Lung (tissue), 12 donors: ENCODE data around the gene UST. TPM values are rescaled to one million over a fixed set of nuclear protein-coding genes. Genes with fewer than 3 reads are reported as not detected.

Experiments
- ATAC-seq: fragments of 200-7000 bp; cut with Tn5 transposase; one replicate; pipeline ENCODE4 v1.9.1; 2020; ENCODE audit warnings: moderate number of reproducible peaks; ENCODE audit not compliant: insufficient read depth, low FRiP score
- DNase-seq, 3 donors: peaks; one replicate each; pipeline ENCODE4 v3.0.0-alpha.2; 2013 to 2017
- H3K27ac ChIP-seq, 2 donors: one replicate each; pipeline ENCODE4 v1.5.1; 2013; ENCODE audit warnings: mild to moderate bottlenecking in 2 of 2, moderate library complexity in 2 of 2, control low read depth in 1 of 2, inconsistent platforms in 1 of 2, low read depth in 1 of 2, low read length in 1 of 2
- H3K27me3 ChIP-seq, 3 donors: one replicate each; pipeline ENCODE4 v1.5.1; 2013; ENCODE audit warnings: low read length in 2 of 3; ENCODE audit not compliant: control insufficient read depth in 3 of 3, insufficient read depth in 3 of 3
- H3K36me3 ChIP-seq, 4 donors: one replicate each; pipeline ENCODE4 v1.5.1; 2013; ENCODE audit warnings: low read length in 4 of 4, mild to moderate bottlenecking in 1 of 4, moderate library complexity in 1 of 4; ENCODE audit not compliant: control insufficient read depth in 4 of 4, insufficient read depth in 4 of 4
- H3K4me1 ChIP-seq, 5 donors: one replicate each; pipeline ENCODE4 v1.5.1; 2013; ENCODE audit warnings: low read length in 5 of 5, mild to moderate bottlenecking in 2 of 5, moderate library complexity in 1 of 5; ENCODE audit not compliant: control insufficient read depth in 5 of 5, insufficient read depth in 5 of 5
- H3K4me3 ChIP-seq: one replicate; pipeline ENCODE4 v1.5.1; 2013; ENCODE audit warnings: mild to moderate bottlenecking, control low read depth, moderate library complexity
- H3K9ac ChIP-seq, 2 donors: one replicate each; pipeline ENCODE4 v1.5.1; 2013; ENCODE audit warnings: low read length in 2 of 2, control low read depth in 1 of 2; ENCODE audit not compliant: insufficient read depth in 1 of 2
- H3K9me3 ChIP-seq, 4 donors: one replicate each; pipeline ENCODE4 v1.5.1; 2013; ENCODE audit warnings: low read length in 3 of 4, mild to moderate bottlenecking in 1 of 4, moderate library complexity in 1 of 4; ENCODE audit not compliant: control insufficient read depth in 4 of 4, insufficient read depth in 3 of 4
- CTCF ChIP-seq: IDR thresholded peaks from 2 replicates; pipeline ENCODE4 v1.5.1; 2012; ENCODE audit warnings: mild to moderate bottlenecking; ENCODE audit errors: control extremely low read depth, extremely low read depth
- WGBS, 2 donors: extraction: QIAGEN DNeasy Blood & Tissue Kit; methylation state at CpG; one replicate each; pipeline ENCODE4 v1.1.7; 2013; 5-methylcytosine and 5-hydroxymethylcytosine counted together
- polyA plus RNA-seq, 2 donors: library from polyadenylated mRNA; stranded (reverse); fragments of 200-250 nt; gene quantifications; one replicate each; pipeline ENCODE4 v1.2.1, GENCODE V29; 2013
- total RNA-seq, 2 donors: library from RNA; depleted of rRNA in 1 of 2; stranded (reverse); fragments of >200 nt in 1 of 2; gene quantifications; one replicate each; pipeline ENCODE4 v1.2.1, GENCODE V29; 2014 to 2021
- donor health status: control.
- donor health status: control.
- donor health status: Bipolar disorder and iron deficiency.
- donor health status: healthy.
- donor health status: DM: yes; HTN: yes; CAD: no.

Gene UST
- total and polyA plus RNA-seq, 4 donors, result 4.5 to 24.0 (median 7.1) TPM

- peaks cover 0 to 7% (median 0%) of the 10 kb centered on the region in 5 donors for H3K4me1 ChIP-seq
- DNase-seq (no peak), ATAC-seq (no peak)
- no peaks in the 10 kb centered on the region for H3K36me3 ChIP-seq
- no peak for TF ChIP-seq CTCF
- H3K4me3 ChIP-seq, result no peak overlapping the region
- H3K9ac ChIP-seq, result no peak overlapping the region
- H3K27ac ChIP-seq, result no peak overlapping the region
- H3K9me3 ChIP-seq, result peaks cover 0 to 3% (median 0%) of the 10 kb centered on the region in 4 donors
- H3K27me3 ChIP-seq, result no peaks in the 10 kb centered on the region
These were observed 69.3 kb downstream of the UST start for GRCh38 chr6:148816117-148816516.

GRCh38 chr6:148817689-148818088 lies 70.9 kb downstream of the UST start:
- no peak for ATAC-seq
- Histone ChIP-seq H3K9me3 (peaks cover 0 to 3% (median 0%) of the 10 kb centered on the region in 4 donors), H3K27me3 (no peaks in the 10 kb centered on the region), H3K9ac (no peak overlapping the region), H3K4me1 (peaks cover 0 to 7% (median 0%) of the 10 kb centered on the region in 5 donors), H3K27ac (no peak overlapping the region), H3K4me3 (no peak overlapping the region), H3K36me3 (no peaks in the 10 kb centered on the region)
- no peak for DNase-seq
- WGBS, 2 donors, result 61 to 75% methylated on average over 3 of the region's 3 CpGs
- no peak for TF ChIP-seq CTCF

GRCh38 chr6:148818939-148819575 lies 72.2 kb downstream of the UST start:
- H3K36me3 ChIP-seq, result no peaks in the 10 kb centered on the region
- H3K27me3 ChIP-seq, result no peaks in the 10 kb centered on the region
- no peak overlapping the region for H3K9ac ChIP-seq
- ATAC-seq, result no peak
- TF ChIP-seq CTCF, result no peak
- no peak overlapping the region for H3K4me3 ChIP-seq
- no peak for DNase-seq
- peaks cover 0 to 12% (median 0%) of the 10 kb centered on the region in 5 donors for H3K4me1 ChIP-seq
- 81 to 83% methylated on average over 7 of the region's 7 CpGs for WGBS, 2 donors
- peaks cover 0 to 3% (median 0%) of the 10 kb centered on the region in 4 donors for H3K9me3 ChIP-seq
- H3K27ac ChIP-seq, result no peak overlapping the region

- Histone ChIP-seq H3K9me3 (peaks cover 0 to 3% (median 0%) of the 10 kb centered on the region in 4 donors), H3K4me1 (peaks cover 0 to 12% (median 0%) of the 10 kb centered on the region in 5 donors), H3K9ac (no peak overlapping the region), H3K27me3 (no peaks in the 10 kb centered on the region), H3K4me3 (no peak overlapping the region), H3K36me3 (no peaks in the 10 kb centered on the region), H3K27ac (no peak overlapping the region)
- no peak for DNase-seq
- ATAC-seq, result no peak
- 82 to 87% methylated on average over 6 of the region's 6 CpGs for WGBS, 2 donors
- no peak for TF ChIP-seq CTCF
These were observed 73.0 kb downstream of the UST start for GRCh38 chr6:148819852-148820251.
